Mesendoderm (in vitro differentiated cells): Measurements from ENCODE around the gene PROK1.

ENCODE experiments used
- DNase-seq: peaks from one replicate; pipeline ENCODE4 v3.0.0; 2013
- H2AK5ac ChIP-seq: 2 replicates; pipeline ENCODE4 v1.6.1; 2013; ENCODE audit warnings: low read length, inconsistent platforms
- H2BK120ac ChIP-seq: 2 replicates; pipeline ENCODE4 v1.6.1; 2013; ENCODE audit warnings: low read depth, mild to moderate bottlenecking, low read length, moderate library complexity, mixed read lengths
- H2BK15ac ChIP-seq: replicated peaks from 2 replicates; pipeline ENCODE4 v1.6.1; 2013; ENCODE audit warnings: low read depth, mild to moderate bottlenecking, moderate library complexity
- H2BK5ac ChIP-seq: 2 replicates; pipeline ENCODE4 v1.6.1; 2013; ENCODE audit warnings: low read length, inconsistent platforms
- H3K18ac ChIP-seq: 2 replicates; pipeline ENCODE4 v1.6.1; 2013; ENCODE audit warnings: mild to moderate bottlenecking, low read length, mixed read lengths
- H3K23ac ChIP-seq: one replicate; pipeline ENCODE4 v1.6.1; 2013; ENCODE audit warnings: low read length
- H3K27ac ChIP-seq: 2 replicates; pipeline ENCODE4 v1.5.1; 2013; ENCODE audit warnings: low read depth, mild to moderate bottlenecking, inconsistent platforms, low read length, moderate library complexity
- H3K27me3 ChIP-seq: 2 replicates; pipeline ENCODE4 v1.6.1; 2013; ENCODE audit warnings: low read length, control low read depth, mild to moderate bottlenecking, inconsistent platforms; ENCODE audit not compliant: insufficient read depth, poor library complexity
- H3K36me3 ChIP-seq: 2 replicates; pipeline ENCODE4 v1.6.1; 2013; ENCODE audit warnings: low read length, inconsistent platforms; ENCODE audit not compliant: control insufficient read depth, insufficient read depth
- H3K4ac ChIP-seq: one replicate; pipeline ENCODE4 v1.6.1; 2013; ENCODE audit warnings: low read depth, mild to moderate bottlenecking, low read length, moderate library complexity
- H3K4me1 ChIP-seq: 2 replicates; pipeline ENCODE4 v1.6.1; 2013; ENCODE audit warnings: low read depth, low read length, inconsistent platforms; ENCODE audit not compliant: control insufficient read depth
- H3K4me2 ChIP-seq: 2 replicates; pipeline ENCODE4 v1.6.1; 2013; ENCODE audit warnings: low read length
- H3K4me3 ChIP-seq: 2 replicates; pipeline ENCODE4 v1.5.1; 2013; ENCODE audit warnings: mild to moderate bottlenecking, low read length
- H3K56ac ChIP-seq: one replicate; pipeline ENCODE4 v1.6.1; 2013; ENCODE audit warnings: low read length
- H3K79me1 ChIP-seq: 2 replicates; pipeline ENCODE4 v1.6.1; 2013; ENCODE audit warnings: low read length, inconsistent platforms
- H3K79me2 ChIP-seq: 2 replicates; pipeline ENCODE4 v1.6.1; 2013; ENCODE audit warnings: mild to moderate bottlenecking, low read length; ENCODE audit not compliant: control insufficient read depth, insufficient read depth
- H3K9ac ChIP-seq: 2 replicates; pipeline ENCODE4 v1.6.1; 2013; ENCODE audit warnings: low read length, inconsistent platforms
- H4K5ac ChIP-seq: one replicate; pipeline ENCODE4 v1.6.1; 2013; ENCODE audit warnings: low read length
- H4K8ac ChIP-seq: one replicate; pipeline ENCODE4 v1.6.1; 2013; ENCODE audit warnings: low read depth, mild to moderate bottlenecking, control low read depth, low read length, moderate library complexity
- WGBS: extraction: QIAGEN DNeasy Blood & Tissue Kit; methylation state at CpG from one replicate; pipeline ENCODE4 v1.1.7; 2013; ENCODE audit warnings: low lambda C conversion rate, missing lambda C conversion rate; ENCODE audit not compliant: insufficient coverage; ENCODE audit errors: extremely low coverage; 5-methylcytosine and 5-hydroxymethylcytosine counted together

Gene PROK1

DNA sequence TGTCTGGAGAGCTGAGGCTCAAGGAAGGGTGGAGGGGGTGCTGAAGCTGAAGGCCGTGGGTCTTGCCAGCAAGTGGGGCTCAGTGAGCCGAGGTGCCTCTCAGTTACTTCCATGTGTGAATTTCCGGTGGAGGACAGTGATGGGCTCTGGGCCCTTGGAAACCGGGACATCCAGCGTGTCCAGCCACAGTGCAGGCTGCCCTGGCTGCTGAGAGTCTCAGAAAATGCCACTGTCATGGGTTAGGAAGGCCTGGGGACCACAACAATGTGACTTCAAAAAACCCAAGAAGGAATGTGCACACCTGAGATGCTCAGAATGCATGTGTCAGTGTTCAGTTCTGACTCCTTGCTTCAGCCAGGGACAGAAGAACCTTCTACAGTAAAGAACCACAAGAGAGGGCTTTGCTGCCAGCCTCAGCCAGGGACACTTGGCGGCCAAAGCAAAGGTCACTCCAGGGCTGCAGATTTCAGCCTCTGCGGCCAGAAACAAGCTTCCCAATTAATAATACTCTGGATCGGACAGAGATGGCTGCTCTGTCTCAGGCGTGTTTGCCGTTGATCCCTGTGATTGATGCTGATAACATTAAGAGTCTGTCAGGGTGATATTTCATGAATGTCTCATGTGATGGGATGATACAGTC, 30.8 kb upstream of the PROK1 start:
- Histone ChIP-seq H3K79me2 (no peaks in the 10 kb centered on the region), H2BK120ac (no peak overlapping the region), H2AK5ac (no peak overlapping the region), H3K4me1 (no peaks in the 10 kb centered on the region), H3K23ac (no peak overlapping the region), H4K5ac (no peak overlapping the region), H3K4ac (no peak overlapping the region), H3K4me3 (no peak overlapping the region), H3K9ac (no peak overlapping the region), H4K8ac (no peak overlapping the region), H3K56ac (no peak overlapping the region), H2BK15ac (no peak overlapping the region), H3K4me2 (no peak overlapping the region), H3K36me3 (no peaks in the 10 kb centered on the region), H3K27ac (no peak overlapping the region), H2BK5ac (no peak overlapping the region), H3K18ac (no peak overlapping the region), H3K27me3 (no peaks in the 10 kb centered on the region), H3K79me1 (no peaks in the 10 kb centered on the region)
- no peak for DNase-seq
- no CpG with 5 or more reads among the region's 10 CpGs for WGBS

DNA sequence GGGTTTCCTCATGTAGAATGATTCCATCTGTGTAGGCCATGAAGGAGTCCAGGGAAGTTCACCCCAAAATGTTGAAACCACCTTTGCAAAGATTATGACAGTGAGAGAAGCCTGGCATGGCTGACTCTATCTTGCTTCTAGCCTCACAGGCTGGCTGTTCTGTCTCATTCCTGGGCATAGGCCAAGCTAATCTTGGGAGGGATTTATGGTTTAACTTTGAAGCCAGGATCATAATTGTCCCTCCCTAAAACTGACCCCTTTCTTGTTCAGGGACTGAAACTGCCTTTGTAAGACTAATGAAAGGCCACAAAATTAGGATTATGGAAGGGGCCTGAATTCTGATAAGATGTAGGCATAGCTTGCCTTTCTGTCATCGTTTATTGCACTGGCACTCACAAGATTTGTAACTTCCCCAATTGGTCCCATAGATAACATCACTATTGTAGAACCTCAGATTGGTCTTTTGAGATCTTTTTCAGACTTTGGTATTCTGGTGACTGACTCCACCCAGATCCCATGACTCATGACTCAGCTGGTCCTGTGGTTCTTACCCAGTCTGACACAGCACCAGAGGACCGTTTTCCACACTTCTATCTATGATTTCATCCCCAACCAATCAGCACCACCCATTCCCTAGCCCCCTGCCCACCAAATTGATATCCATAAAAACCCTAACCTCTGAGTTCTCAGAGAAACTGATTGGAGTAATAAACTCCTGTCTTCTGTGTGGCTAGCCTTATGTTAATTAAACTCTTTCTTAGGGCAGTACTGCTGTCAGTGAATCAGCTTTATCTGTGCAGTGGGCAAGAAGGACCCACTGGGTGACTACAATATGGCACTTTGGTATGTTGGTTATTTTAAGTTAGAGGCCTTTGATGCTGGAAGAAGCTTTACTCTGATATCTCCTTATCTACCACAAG, 29.8 kb upstream of the PROK1 start:
- H3K79me1 ChIP-seq, result no peaks in the 10 kb centered on the region
- no peaks in the 10 kb centered on the region for H3K27me3 ChIP-seq
- WGBS, result no CpG with 5 or more reads among the region's 2 CpGs
- H2BK15ac ChIP-seq, result no peak overlapping the region
- DNase-seq, result no peak
- no peak overlapping the region for H3K4me2 ChIP-seq
- H3K23ac ChIP-seq, result no peak overlapping the region
- H3K4ac ChIP-seq, result no peak overlapping the region
- no peaks in the 10 kb centered on the region for H3K36me3 ChIP-seq
- no peak overlapping the region for H2BK5ac ChIP-seq
- no peak overlapping the region for H3K56ac ChIP-seq
- no peak overlapping the region for H3K9ac ChIP-seq
- H3K18ac ChIP-seq, result no peak overlapping the region
- H4K8ac ChIP-seq, result no peak overlapping the region
- no peak overlapping the region for H2BK120ac ChIP-seq
- H4K5ac ChIP-seq, result no peak overlapping the region
- H3K27ac ChIP-seq, result no peak overlapping the region
- no peaks in the 10 kb centered on the region for H3K79me2 ChIP-seq
- H2AK5ac ChIP-seq, result no peak overlapping the region
- no peaks in the 10 kb centered on the region for H3K4me1 ChIP-seq
- no peak overlapping the region for H3K4me3 ChIP-seq

DNA sequence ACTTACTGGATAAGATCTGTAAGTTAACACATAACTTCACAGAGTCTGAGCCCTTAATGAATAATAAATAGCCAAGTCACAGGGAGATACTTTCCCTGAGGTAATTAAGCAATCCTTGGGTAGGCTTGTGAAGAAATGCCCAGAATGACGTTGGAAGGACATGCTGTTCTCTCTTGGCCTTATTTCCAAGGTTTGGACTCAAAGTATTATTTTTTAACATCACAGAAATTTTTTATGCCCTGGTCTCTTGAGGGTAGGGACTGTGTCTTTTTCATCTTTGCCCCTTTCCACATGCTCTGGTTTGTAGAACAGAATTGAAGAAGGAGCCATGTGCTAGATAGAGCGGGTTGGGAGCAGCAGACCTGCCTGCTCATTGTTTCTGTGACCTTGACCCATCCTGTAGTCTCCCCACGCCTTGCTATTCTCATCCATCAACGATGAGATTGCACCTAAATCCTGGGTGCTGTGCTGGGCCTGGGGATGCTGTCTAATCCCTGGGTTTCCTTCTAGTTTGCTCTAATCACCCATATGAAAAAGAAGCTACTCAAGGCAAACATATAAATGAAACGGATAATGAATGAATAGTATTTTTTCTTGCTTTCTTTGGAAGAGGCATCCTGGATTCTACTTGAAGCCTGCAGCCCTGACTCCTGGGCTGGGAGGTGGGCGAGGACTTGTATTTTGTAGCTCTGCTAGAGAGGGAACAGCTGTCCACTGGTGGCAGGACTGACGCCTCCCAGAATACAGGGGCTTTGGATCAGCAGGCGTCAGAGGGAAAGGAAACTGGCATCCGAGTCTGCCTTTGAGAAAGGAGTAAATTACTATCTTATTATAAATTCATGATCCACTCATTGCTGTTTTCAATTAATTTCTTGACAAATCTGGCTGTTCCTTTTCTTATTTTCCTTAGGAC, 26.0 kb upstream of the PROK1 start:
- Histone ChIP-seq H3K27ac (no peak overlapping the region), H2BK15ac (no peak overlapping the region), H3K4ac (no peak overlapping the region), H3K79me1 (no peaks in the 10 kb centered on the region), H3K4me2 (no peak overlapping the region), H3K79me2 (no peaks in the 10 kb centered on the region), H2BK5ac (no peak overlapping the region), H2BK120ac (no peak overlapping the region), H4K5ac (no peak overlapping the region), H2AK5ac (no peak overlapping the region), H3K4me1 (no peaks in the 10 kb centered on the region), H4K8ac (no peak overlapping the region), H3K4me3 (no peak overlapping the region), H3K23ac (no peak overlapping the region), H3K56ac (no peak overlapping the region), H3K18ac (no peak overlapping the region), H3K36me3 (no peaks in the 10 kb centered on the region), H3K9ac (no peak overlapping the region), H3K27me3 (no peaks in the 10 kb centered on the region)
- no peak for DNase-seq
- WGBS, result no CpG with 5 or more reads among the region's 9 CpGs

DNA sequence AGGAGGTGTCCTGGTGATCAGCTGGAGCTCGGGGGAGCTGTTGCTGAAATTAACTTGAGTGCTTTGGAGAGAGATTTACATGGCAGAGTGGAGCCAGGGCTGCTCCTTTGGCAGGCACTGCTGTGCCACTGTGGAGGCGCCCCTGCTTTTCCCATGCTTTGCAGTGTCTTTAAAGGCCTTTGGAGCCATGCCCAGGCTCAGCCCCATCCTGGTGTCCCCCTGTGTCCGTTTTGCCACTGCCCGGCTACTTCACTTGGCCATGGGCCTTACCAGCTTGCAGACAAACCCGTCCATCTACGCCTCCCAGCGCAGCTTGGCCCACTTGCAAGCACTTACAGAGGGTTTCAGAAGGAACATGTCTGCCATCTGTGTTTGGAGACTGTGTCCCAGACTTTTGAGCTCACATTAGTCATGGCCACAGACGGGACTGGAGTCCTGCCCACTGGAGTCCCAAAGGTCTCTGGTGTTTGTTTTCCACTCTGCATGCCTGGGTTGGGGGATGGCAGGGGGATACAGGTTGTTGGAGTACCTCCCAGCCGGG, 25.3 kb upstream of the PROK1 start:
- Histone ChIP-seq H3K79me2 (no peaks in the 10 kb centered on the region), H2BK5ac (no peak overlapping the region), H4K8ac (no peak overlapping the region), H3K4ac (no peak overlapping the region), H3K36me3 (no peaks in the 10 kb centered on the region), H3K18ac (no peak overlapping the region), H3K23ac (no peak overlapping the region), H4K5ac (no peak overlapping the region), H3K4me2 (no peak overlapping the region), H2BK15ac (no peak overlapping the region), H3K4me3 (no peak overlapping the region), H3K79me1 (no peaks in the 10 kb centered on the region), H3K9ac (no peak overlapping the region), H2AK5ac (no peak overlapping the region), H3K27me3 (no peaks in the 10 kb centered on the region), H2BK120ac (no peak overlapping the region), H3K27ac (no peak overlapping the region), H3K56ac (no peak overlapping the region), H3K4me1 (peaks cover 7% of the 10 kb centered on the region)
- DNase-seq, result no peak
- no CpG with 5 or more reads among the region's 9 CpGs for WGBS

DNA sequence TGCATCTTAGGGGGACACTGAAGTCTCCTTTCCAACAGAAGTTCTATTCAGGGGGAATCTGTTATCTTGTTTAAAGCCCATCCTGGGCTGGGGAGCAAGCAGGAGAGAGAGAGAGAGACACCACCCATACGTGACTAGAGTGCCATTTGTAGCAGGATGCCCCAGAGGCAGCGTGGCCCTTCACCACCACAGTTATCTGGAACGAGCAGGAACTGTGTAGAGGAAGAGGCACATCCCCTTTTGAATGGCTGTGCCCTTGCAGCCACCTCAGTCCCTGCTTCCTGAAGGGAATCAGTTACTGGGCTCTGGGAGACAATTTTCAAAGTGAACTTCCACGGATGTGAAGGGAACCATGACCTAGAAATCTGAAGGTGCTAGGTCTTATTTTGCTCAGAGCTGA, 24.1 kb upstream of the PROK1 start:
- H3K27me3 ChIP-seq, result no peaks in the 10 kb centered on the region
- no peak overlapping the region for H3K4me2 ChIP-seq
- H3K9ac ChIP-seq, result no peak overlapping the region
- no peak overlapping the region for H2BK120ac ChIP-seq
- H3K4ac ChIP-seq, result no peak overlapping the region
- H3K23ac ChIP-seq, result no peak overlapping the region
- no peak overlapping the region for H3K27ac ChIP-seq
- no peak overlapping the region for H2BK15ac ChIP-seq
- no peaks in the 10 kb centered on the region for H3K79me2 ChIP-seq
- H3K56ac ChIP-seq, result no peak overlapping the region
- no CpG with 5 or more reads among the region's 4 CpGs for WGBS
- H3K18ac ChIP-seq, result no peak overlapping the region
- no peak for DNase-seq
- no peak overlapping the region for H4K8ac ChIP-seq
- H2BK5ac ChIP-seq, result no peak overlapping the region
- H3K79me1 ChIP-seq, result no peaks in the 10 kb centered on the region
- H3K4me3 ChIP-seq, result no peak overlapping the region
- no peak overlapping the region for H4K5ac ChIP-seq
- H3K36me3 ChIP-seq, result no peaks in the 10 kb centered on the region
- H3K4me1 ChIP-seq, result peaks cover 8% of the 10 kb centered on the region
- no peak overlapping the region for H2AK5ac ChIP-seq
